HG03460 (cell line): ENCODE results near the gene DPP3.
"Not testable (repeated sequence)": the region's sequence is repeated elsewhere in the genome, so short reads cannot be mapped to it uniquely, and the experiment has no call there.

Experiments used
- ATAC-seq: cut with Tn5 transposase; IDR thresholded peaks from one replicate; pipeline ENCODE4 v1.9.1; 2021; ENCODE audit not compliant: unreplicated experiment

DPP3 gene

DNA sequence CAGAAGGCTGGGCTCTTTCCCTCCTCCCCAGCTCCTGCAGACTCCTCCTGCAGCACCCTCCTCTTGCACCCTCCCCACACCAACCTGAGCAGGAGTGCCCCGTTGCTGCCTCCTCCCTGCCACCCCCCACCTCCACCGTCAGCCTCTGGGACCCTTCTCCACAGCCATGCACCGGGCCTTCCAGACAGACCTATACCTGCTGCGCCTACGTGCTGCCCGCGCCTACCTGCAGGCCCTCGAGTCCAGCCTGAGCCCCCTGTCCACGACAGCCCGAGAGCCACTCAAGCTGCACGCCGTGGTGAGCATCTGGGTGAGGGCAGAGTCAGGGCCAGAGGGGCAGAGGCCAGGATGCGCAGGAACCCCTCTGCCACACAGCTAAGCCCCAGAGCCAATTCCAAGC lies 49.4 kb downstream of the DPP3 start:
- no peak for ATAC-seq

DNA sequence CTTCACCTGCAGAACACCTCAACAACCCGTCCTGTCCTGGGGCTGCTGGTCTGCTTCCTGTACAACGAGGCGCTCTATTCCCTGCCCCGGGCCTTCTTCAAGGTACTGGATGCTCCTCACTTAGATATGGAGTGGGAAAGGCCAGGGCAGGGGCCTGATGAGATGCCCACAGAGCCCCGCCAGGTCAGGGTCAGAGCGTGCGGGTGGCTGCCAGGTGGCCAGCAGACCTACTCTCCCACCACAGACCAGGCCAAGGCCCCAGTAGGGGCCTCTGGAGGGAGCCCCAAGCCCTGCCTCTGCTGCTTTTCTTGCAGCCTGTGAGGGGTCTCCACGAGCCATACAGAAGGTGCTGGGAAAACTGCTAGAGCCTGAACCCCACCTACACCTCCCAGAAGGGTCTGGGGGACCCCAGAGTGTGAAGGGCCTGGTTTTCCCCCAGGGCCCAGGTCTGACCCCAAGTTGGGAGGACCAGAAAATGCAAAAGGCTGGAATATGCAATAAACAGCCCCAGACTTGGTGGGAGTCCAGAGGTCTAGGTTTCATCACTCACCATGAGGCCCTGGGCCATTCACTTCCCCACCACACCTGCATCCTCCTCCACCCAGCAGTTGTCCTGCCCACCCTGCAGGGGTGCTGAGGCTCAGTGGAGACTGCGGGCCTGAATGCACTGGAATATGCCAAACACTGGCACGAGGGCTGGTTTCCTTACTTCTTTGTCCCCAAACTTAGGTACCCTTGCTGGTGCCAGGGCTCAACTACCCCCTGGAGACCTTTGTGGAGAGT lies 50.9 kb downstream of the DPP3 start:
- ATAC-seq, result no peak

DNA sequence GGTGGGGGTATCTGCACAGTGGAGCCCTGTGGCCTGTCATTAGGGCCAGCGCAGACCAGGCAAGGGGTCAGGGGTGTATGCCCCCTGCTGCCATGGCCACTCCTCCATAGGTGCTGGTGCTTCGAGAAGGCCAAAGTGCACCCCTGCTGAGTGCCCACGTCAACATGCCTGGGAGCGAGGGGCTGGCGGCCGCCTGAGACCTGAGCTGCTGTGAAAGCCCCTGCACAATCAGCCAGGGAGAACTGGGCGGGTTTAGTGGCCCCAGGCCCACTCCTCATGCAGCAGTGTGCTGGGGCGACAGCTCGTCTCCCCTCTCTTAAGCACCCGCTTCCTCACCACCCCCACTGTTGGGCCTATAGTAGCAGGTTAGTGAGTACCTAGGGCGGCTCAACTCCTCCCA lies 51.6 kb downstream of the DPP3 start:
- ATAC-seq, result no peak

DNA sequence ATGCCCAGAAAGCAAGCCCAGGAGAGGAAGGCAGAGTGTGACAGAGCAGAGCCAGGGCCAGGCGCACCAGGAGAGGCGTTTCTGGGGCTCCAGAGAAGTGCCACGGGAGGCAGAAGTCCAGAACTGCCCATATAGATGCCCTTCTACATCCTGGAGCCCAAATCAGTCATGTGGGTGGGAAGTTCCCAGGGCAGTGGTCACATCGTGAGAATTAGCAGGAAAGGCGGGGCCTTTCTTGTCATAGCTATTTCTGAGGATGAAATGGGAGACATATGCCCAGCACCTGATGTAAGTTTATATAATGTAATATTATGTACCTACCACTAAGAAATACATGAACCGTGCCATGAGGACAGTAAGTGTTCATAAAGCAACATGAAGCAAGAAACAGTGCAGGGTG lies 52.5 kb downstream of the DPP3 start:
- no peak for ATAC-seq

DNA sequence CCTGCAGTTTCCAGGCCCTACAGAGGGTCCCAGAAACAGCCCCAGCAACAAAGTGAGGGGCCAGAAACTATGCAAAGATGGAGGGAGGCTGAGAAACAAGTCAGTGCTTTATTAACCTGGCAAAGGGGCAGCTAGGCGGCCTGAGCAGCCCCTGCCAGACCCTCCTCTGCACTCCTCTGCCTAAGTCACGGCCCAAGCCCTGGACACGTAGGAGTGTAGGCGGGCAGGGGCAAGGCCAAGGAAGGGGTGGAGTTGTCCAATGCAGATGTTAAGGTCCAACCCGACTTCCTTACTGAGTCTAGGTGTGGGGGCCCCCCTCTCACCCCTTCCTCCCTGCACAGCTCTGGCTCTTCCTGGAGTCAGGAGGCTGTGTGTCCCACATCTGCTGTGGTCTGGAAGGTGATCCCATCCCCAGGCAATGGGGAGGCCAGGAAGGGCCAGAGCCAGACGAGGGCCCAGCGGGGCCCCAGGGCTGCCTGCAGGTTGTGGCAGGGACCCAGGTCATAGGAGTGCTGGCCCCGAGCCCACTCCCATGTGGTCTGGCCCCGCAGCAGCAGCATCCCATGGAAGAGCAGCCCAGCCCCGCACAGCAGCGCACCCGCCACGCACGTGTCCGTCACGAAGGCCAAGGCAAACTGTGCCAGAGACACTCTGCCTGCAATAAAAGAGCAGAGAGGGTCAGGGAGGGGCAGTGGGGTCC lies 59.1 kb downstream of the DPP3 start:
- ATAC-seq, result no peak

DNA sequence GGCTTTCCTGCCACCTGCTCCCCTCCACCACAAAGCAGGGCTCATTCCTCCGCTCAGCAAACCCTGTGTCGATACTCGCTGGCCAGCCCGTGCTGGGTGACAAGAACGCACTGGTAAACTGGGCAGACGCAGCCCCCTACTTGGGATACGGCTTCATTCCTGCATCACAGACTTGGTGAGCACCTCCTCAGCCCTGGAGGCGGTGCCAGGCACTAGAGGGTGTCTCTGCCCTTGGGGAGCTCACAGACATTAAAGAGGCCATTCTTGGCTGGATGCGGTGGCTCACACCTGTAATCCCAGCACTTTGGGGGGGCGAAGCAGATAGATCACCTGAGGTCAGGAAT lies 59.6 kb downstream of the DPP3 start:
- no peak for ATAC-seq

DNA sequence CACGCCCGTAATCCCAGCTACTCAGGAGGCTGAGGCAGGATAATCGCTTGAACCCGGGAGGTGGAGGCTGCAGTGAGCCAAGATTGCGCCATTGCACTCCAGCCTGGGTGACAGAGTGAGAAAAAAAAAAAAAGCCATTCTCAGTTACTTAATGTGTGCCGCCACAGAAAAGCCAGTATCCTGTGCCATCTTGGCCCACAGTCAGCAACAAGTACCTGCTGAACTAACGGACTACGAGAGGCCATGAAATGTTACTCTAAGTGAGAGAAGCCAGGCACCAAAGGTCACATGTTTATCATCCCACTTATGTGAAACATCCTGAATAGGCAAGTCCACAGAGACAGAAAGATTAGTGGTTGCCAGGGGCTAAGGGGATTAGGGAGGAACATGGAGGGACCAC lies 60.4 kb downstream of the DPP3 start:
- not testable (repeated sequence) for ATAC-seq

DNA sequence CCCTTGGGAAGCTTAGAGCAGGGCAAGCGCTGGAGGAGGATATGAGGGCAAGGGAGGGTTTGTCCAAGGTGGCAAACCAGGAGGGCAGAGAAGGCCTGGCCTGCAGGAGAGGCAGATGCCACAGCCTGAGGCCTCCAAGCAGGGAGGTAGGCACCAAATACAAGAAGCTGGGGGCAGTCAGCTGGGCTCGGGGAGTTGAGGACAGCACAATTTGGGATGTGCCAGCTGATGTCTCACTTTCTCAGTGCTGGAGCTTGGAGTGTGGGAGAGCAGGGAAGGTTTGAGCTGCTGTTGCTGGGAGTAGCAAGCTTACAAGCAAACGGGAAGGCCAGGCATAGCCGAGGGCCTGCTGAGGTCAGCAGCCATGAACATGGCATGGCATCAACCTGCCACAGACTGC lies 61.7 kb downstream of the DPP3 start:
- no peak for ATAC-seq

DNA sequence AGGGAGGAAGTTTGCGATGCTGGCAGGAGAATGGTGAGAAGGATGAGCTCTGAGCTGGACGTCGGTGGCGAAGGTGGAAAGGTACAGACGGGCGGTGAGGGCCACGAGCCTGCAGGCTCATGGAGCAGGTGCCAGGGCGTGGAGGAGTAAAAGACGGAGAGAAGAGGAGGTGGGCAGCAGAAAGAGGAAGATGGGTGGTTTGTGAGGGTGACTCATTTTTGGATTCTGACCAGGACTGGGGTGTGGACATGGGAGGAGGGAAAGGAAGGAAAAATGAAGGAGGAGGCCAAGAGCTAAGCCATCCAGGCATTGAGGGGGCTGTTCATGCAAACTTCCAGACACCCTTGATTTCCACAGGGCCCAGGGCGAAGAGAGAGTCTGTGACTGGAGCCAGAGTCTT lies 62.1 kb downstream of the DPP3 start:
- ATAC-seq, result no peak

DNA sequence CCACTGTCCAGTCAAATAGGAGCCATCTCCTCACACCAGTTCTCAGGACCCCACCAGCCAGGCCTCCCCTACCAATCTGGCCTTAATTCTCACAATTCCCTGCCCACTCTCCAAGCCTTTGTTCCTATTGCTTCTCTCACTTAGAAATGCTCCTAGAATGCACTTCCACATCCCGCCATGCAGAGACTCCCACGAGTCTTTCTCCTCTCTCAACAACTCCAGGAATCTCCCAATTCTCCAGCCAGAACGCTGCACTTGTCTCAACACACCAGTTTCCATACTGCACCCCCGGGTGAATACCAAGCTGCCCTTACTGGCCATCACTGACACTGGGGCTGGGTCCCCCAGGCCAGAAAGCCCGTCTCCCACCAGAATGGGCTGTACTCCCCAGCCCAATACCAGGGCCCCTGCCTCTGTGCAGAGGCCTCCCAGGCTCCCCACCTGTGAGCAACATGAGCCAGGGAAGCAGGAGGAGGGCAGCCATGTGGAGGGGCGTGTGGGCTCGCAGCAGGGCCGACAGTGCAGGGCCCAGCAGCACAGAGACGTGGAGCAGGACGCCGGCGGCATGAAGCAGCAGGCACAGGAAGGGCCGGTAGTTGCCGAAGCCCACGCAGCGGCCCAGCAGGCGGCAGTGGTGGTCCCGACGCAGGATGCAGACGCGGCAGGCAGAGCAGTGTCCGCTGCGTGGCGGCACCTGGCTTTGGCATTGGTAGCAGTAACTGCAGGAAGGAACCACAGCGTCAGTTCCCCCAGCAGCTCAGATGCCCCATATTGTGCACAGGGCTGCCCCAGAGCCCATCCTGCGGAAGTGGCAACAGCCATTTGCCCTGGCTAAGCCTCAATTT lies 63.3 kb downstream of the DPP3 start:
- ATAC-seq, result no peak

DNA sequence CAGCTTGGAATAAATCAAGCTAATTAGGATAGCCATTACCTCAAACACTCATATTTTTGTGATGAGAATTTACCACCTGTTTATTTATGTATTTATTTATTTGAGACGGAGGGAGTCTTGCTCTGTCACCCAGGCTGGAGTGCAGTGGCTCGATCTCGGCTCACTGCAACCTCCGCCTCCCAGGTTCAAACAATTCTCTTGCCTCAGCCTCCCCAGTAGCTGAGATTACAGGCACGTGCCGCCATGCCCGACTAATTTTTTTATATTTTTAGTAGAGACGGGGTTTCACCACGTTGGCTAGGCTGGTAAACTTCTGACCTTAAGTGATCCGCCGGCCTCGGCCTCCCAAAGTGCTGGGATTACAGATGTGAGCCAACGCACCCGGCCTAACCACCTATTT lies 64.7 kb downstream of the DPP3 start:
- ATAC-seq, result not testable (repeated sequence)

DNA sequence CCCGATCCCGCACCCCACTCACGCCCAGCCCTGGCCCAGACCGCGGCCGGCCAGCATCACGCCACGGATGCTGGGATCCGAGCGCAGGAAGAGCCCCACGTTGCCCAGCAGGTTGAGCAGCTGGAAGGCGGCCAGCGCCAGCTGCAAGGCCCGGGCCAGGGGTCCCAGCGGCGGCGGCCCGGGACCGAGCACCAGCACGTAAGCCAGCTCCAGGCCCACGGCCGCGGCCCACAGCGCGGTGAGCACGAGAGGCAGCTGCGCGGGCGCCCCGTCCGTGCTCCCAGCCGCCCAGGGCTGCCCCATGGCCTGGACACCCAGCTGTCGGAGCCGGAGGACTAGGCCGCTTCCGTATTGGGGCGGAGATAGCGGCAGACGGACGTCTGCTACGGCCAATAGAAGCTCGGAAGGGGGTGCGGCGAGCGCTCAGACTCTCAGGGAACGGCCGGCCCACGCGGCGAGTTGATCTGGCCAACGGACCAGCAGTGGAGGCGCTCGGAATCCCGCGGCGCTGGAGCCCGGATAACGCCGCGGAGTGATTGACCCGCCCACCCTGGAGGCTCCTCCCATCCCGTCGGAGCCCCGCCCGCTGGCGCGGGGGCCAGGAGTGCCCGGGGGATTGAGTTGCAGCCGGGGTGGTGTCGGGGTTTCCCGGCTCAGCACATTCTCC lies 65.6 kb downstream of the DPP3 start, which contains the start of gene ZDHHC24:
ZDHHC24 (minus strand) TSS at position 348 of the 667 bp plus-strand sequence; CDS start at position 303, 45 bp downstream.
- peak; percentile 85 for ATAC-seq

DNA sequence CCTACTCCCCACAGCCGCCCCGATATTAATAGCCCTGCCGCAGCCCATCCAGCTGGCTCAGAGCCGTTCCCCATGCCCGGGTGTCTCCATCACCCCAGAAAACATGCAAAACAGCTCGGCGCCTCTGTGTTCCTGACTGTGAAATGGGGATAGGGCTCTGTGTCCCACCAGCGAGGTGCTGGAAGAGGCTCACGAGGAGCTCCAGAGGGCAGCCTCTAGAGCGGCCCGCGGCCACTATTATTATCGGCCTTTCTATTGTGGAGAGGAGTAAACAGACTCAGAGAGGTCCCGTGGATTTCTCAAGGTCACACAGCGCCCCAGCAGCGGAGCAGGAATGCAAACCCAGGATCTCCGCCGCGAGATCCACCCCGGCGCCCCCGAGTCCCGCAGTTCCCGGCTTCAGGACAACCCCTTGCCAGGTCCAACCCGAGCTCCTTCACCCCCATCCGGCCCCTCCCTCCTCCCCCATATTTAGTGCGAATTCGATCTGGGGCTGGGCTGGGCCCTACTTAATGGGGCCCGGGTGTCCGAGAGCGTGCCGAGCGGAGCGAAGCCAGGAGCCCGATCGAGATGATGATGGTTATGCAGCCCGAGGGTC lies 66.2 kb downstream of the DPP3 start, which contains the start of gene ACTN3:
ACTN3 (plus strand) TSS at position 536 of the 598 bp plus-strand sequence; CDS start at position 571, 35 bp downstream.
- peak; percentile 6 for ATAC-seq

DNA sequence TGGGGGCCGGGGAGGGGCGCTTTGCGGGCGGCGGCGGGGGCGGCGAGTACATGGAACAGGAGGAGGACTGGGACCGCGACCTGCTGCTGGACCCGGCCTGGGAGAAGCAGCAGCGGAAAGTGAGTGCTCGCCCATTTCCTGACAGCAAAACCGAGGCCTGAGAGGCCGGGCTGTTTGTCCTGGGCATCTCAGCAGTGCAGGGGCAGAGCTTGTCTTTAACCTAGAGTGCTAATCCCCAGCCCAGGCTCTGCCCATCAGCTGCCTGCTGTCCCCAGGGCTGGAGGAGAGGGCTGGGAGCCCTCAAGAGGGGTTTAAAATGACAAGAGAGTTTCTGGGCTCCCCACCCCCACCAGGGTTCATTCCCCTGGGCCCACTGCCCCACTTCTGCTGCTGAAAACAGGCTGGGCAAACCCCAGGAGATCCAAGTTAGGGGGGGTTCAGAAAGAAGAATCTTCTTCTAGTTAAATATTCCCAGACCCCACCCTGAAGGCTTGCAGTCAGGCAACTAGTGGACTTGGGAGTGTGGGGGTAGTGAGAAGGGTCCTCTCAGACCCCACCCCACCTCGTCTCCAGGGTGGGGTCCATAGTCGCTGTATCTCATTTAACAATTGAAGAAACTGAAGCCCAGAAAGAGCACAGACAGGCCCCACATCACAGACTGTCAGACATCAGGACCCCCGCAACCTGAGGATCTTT lies 66.9 kb downstream of the DPP3 start:
- no peak for ATAC-seq

DNA sequence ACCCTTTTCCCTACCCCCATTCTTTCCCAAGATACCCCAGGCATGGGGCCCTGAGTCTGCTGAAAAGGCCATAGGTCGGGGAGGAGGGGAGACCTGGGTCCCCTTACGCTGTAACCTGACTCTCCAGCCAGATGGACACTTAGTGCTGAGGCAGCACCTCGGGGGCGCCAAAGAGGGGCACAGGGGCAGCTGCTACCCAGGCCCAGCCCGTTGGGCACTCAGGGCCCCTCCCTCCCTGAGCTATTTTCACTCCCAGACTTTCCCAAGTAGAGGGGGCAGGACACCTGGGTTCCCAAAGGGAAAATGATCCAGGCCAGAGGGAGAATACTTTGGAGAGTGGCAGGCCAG lies 67.4 kb downstream of the DPP3 start:
- no peak for ATAC-seq

DNA sequence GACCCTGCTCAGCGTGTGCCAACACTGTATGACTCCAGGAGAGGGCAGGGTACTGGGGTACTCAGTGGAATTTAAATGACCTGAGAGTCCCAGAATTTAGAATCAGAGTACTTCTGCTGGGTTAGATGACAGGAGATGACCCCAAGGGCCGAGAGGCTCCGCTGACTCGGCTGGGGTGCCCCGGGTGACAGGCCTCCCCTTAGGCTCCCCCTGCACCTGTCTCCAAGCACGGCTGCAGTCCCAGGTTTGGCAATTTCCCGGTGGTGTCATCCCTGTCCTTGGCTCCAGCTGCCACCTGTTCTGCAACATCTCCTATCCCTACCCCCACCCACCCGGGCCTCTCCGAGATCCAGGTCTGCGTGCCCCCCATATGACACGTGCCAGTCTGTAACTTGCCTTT lies 67.8 kb downstream of the DPP3 start:
- ATAC-seq, result no peak

DNA sequence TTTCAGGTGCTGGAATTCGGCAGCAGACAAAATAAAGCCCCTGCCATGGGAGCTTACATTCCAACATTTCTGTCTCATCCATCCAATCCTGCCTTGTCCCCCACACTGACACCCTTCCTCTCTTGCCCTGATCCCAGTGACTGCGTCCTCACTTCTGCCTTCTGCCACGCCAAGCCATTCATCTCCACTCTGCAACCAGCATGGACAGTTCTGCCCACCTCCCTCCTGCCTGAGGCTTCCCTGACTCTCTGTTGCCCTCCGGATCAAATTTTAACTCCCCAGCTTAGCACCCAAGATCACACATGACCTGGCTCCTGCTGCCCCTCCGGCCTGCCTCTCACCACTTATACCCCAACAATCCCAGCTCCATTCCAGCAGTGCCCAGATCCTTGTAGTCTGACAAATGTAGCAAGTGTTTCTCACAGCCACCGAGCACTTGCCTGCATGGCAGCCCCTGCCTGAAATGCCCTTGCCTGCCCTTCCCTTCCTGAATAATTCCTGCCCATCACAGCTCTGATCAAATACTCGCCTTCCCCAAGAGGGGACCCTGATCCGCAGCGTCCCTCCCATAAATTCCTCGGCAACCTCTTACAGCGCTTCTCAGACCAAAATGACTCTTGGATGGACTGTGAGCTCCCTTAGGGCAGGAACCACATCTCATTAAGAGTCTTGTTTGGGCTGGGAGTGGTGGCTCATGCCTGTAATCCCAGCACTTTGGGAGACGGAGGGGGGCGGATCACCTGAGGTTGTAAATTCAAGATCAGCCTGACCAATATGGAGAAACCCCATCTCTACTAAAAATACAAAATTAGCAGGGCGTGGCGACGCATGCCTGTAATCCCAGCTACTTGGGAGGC lies 68.8 kb downstream of the DPP3 start:
- no peak for ATAC-seq

DNA sequence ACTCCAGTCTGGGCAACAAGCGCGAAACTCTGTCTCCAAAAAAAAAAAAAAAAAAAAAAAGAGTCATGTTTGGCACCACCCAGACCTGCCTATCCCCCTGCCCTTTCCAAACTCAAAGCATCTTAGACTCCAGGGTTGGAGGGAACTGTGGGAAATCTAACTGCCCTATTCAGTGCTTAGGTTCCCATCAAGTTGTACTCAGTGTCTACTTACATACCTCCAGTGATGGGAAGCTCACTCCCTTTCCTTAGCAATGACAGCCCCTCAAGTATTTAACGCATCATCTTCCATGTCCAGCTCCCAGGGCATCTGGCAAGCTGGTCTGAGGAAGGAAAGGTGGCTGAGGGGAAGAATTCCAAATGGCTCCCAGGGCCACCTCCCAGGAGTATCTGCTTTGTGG lies 69.5 kb downstream of the DPP3 start:
- no peak for ATAC-seq

DNA sequence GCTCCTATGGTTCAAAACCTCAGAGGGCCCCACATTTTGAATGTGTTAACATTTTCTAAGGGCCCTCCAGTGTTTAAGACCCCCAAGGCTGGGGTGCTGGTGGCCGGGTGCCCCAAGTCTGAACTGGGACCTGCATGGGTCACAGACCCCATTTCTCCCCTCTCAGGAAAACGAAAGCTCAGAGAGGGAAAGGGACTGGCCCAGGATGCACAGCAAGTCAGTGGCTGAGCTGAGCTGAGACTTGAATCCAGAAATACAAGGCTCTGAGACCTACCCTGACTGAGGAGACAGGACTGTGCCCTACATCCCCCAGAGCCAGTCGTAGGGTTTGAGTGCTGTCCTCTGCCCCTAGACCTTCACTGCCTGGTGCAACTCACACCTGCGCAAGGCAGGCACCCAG lies 70.7 kb downstream of the DPP3 start:
- no peak for ATAC-seq
